ENCODE measurements around the gene CCDC85C.

- TF ChIP-seq POLR2AphosphoS5 (IDR thresholded peaks at IDR 0.05; ENCODE audit: low read depth, low read length), result no peak
- TF ChIP-seq POLR2A (IDR thresholded peaks at IDR 0.05; ENCODE audit: low read depth, low read length), result no peak
Measured at GRCh38 chr14:99589651-99590530, 14.1 kb downstream of the CCDC85C start.

Data from GM12891 (cell line).